Thyroid gland (tissue), 4 donors: Measurements from ENCODE around the gene PDRG1.

Experiments used
- CTCF ChIP-seq, 6 experiments: fragments of 200-600 bp in 3 of 6; fragments of 450-650 bp in 3 of 6; sonication (generic) in 3 of 6; IDR thresholded peaks; one replicate each; pipeline ENCODE4 v1.5.1; 2016 to 2019; ENCODE audit warnings: antibody characterized with exemption in 6 of 6, mild to moderate bottlenecking in 2 of 6, inconsistent platforms in 1 of 6, moderate library complexity in 1 of 6
- POLR2A ChIP-seq, 2 donors: fragments of 450-650 bp; IDR thresholded peaks; one replicate each; pipeline ENCODE4 v1.6.1; 2017; ENCODE audit warnings: antibody characterized with exemption in 2 of 2, mild to moderate bottlenecking in 2 of 2, moderate library complexity in 1 of 2

DNA sequence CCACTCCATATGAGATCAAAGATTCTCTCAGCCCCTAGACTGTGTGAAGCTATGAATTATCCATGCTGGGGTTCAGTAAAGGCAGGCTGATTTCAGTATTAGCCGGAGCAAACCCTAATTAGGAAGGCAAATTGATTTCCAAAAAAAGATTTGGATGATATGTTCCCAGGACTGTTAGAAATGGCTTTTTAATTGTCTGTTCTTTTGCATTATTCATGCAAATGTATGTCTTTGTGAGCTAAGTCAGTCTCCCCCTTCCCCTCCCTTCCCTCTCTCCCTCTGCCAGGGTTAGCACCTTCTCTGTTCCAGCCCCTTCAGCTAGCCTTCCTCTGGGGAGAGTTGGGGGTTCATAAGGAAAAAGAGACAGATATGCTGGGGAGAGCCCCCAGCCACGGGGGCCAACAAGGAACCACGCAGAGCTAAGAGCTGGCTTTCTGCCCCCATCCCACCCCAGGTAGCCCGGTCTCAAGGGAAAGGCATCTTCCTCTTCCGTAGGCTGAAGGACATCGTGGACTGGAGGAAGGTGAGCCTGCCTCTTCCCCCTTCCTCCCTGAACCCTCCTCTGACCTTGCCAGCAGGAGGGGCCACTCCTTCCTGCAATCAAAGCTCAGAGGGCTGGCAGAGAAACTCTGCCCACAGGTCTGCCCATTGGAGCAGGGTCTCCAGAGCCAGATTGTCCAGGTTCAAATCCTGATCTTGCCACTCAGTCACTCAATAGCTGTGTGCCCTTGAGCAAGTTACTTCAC is 32.3 kb downstream of the PDRG1 start:
- TF ChIP-seq CTCF (IDR thresholded peaks at IDR 0.05) (no peak), POLR2A (IDR thresholded peaks at IDR 0.05) (no peak)
